GM19099 (cell line): ENCODE data around the gene CASS4.

Source experiments
- POLR2A ChIP-seq: IDR thresholded peaks from 3 replicates; pipeline ENCODE4 v1.6.1; 2011; ENCODE audit warnings: low read depth; ENCODE audit not compliant: insufficient read length; ENCODE audit errors: extremely low read depth

Gene CASS4

DNA sequence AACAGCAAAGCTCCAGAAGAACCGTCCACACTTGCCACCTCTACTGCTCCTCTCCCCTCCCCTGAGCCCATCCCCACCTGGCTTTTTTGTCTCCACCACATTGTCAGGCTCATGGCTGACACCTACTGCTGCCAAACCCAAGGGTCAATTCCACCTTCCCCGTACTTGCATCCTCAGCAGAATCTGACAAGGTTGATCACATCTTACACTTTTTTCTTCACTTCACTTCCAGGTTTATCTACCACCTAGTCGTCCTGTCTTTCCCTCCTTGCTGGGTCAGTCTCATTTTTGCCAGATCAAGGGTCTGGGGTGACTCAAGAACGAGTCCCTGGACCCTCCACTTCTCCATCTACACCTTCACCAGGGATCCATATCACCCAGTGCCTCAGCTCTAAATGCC, 23.2 kb upstream of the CASS4 start:
- TF ChIP-seq POLR2A, result no peak

DNA sequence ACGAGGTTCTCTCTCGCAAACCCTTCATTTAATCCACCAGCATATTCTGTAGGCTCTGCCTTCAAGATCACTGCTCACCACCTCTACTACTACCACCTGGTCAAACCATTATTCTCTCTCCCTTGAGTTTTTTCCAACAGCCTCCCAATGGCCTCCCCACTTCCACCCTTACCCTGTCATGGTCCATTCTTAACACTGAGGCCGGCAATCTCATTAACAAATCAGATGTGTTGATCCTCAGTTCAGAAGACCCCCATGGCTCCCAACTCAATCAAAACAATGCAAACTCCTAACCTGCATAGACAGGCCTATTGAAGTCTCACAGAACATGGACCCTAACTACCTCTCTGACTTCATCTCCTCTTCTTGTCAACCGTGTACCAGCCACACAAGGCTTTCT, 22.3 kb upstream of the CASS4 start:
- TF ChIP-seq POLR2A, result no peak

GRCh38 chr20:56391037-56391436, 21.0 kb upstream of the CASS4 start:
- peak; percentile 41 for TF ChIP-seq POLR2A

DNA sequence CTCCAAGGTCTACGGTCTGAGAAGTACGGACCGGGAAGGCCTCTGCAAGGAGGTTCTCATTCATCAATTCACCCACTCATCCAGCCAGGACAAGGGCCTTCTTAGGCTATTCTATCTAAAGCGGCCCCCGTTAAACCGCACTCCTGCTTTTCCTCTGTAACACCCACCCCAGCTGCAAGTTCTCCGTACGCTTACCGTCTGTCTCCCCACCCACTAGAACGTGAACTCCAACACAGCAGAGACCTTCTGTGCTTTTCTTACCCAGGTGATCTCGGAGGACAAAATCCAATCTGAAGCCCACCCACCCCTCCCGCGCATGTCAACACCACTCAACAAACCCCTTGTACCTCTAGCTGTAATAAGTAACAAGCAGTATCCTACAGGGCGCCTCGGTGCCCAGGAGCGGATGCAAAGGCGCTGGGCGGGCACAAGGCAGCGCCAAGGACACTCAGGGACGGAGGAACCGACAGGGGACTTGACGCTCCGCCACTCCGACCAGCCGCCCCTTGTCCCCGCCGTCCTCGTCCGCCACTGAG, 20.4 kb upstream of the CASS4 start:
- TF ChIP-seq POLR2A, result no peak

DNA sequence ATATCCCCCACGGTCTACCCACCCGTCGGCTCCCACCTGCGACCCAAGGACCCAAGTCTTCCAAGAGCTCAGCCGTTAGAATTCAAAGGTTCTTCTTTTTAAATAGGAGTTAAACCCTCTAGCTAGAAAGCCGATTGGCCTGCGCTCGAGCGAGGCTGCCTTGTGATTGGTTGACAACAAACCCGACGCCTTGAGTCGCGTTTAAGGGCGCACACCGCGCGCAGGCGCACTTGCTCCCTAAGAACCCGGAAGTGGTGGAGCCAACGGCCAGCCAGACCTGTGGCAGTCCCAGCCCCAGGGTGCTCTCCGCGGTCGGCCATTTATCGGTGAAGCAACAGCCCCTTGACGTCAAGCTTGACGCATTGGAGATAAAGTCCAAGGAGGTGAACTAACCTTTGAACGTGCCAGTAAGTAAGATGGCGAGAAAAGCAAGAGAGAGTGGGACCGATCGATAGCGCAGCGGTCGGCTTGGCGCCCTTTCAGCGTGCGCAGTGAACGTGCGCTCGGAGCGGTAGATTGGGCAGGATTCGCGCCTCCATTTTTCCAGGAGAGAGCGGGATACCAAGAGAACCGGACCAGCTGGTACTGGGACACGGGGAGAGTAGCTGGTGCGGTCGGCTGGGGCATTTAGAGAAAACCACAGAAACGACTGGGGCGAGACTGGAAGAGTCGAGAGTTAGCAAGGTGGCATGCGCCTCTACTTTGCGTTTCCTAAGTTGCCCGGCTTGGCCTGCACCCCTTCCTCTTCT, 19.8 kb upstream of the CASS4 start, which contains the start of the genes AURKA and CSTF1:
Gene AURKA, minus strand, starts transcription at position 84 of the 749 bp plus-strand sequence. CDS start 4,018 bp downstream, outside the sequence.
Gene CSTF1, plus strand, starts transcription at position 514 of the 749 bp plus-strand sequence. CDS start 2,908 bp downstream, outside the sequence.
- peak; percentile 58 for TF ChIP-seq POLR2A

- no peak for TF ChIP-seq POLR2A
Measured at GRCh38 chr20:56392881-56393482, 19.1 kb upstream of the CASS4 start.

DNA sequence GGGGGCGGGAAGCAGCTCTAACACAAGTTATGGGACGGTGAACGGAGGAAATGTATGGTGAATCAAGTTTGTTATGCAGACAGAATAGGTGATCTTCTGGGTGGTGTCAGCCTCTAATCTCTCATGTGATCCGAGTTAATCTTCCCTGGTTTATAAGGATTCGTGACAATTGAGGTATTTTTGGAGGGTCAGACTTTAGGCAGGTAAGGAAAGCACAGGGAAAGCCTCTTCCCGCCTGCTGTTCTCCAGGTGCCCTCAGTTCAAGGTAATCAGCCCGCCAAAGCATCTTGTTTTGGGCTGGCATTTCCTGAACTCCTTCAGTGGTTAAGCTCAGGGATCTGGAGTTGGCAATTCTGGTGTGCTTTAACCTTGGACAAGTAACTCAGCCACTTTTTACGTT, 18.4 kb upstream of the CASS4 start:
- TF ChIP-seq POLR2A, result no peak

DNA sequence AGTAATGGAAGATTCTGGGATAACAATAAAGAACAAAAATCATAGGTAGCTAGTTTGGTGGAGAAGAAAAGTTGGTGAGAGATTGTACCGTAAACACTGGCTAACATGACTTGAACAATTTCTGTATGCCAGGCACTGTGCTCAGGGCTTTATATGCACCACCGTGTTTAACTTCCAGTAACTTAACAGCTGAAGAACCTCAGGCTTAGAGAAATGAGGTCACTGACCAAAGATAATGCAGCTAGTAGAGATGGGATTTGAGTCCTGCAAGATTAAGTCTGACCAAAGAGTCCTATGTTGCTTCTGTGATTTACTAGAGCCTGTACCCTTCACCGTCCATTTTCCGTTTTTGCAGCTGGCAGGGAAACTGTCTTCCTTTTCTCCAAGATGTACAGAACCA, 16.9 kb upstream of the CASS4 start:
- TF ChIP-seq POLR2A, result no peak

DNA sequence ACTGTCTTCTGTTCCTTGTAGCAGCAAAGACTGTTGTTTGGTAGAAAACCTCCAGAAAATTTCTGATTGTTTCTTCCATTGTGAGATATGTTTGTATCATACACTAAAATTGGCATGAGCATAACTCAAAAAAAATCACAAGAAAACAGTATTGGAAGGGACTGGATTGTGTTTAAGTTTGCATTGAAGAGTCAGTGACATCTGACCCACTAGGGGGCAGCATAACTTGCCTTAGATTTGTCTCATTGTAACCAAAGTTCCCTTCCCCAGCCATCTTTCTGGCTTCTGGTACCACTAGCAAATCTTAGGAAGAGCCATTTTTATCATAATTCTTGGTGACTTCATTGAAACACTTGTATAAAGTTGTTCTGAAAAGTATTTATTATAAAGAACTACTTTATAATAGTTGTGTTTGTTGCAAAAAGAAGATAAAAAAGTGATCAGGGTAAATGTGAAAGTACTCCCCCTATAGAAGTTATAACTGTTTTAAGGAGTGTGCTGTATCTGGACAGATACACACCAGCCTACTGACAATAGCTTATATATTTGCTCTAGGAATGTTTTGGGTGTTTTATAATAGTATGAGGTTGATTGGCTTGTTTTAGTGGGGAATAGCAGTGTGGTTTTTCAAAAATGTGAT, 11.9 kb upstream of the CASS4 start:
- TF ChIP-seq POLR2A, result no peak

- TF ChIP-seq POLR2A, result no peak
Measured at GRCh38 chr20:56403465-56403864, 8.6 kb upstream of the CASS4 start.

DNA sequence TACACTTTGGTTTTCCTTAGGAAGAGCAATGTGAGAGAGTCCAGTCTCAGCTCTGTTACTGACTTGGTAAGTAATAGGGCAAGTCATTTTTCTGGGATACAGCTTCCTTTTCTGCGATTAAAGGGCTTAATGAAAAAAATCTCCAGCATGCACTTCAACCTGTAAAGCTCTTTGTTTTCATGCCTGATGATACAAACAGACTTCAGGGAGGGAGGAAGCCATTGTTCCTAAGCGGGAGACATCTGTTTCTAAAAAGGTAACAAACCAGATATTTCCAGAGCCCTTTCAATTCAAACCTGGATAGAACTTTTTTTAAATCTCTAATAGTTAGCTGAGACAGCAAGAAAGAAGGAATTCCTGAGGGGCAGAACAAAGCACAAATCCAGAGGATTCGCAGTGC, 5.2 kb upstream of the CASS4 start:
- TF ChIP-seq POLR2A, result no peak

DNA sequence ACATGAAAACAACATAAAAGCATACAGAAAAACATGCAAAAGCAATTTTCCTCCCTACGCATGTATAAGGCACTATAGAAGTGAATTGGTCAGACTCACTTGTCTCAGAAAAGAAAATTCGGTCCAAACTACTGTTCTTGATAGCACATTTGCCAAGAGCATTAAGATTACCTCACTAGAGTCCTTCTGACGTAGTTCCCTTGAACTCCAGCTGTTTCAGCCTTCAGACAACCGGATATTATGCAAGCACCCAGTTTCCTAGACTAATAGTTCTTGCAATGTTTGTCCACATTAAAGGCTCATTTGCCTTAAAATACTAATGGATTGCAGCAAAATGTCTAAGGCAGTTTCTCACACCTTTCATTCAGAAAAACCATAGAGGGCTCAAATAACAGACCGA, 2.5 kb upstream of the CASS4 start:
- TF ChIP-seq POLR2A, result no peak

GRCh38 chr20:56409956-56410355, 2.1 kb upstream of the CASS4 start:
- TF ChIP-seq POLR2A, result no peak

- no peak for TF ChIP-seq POLR2A
Measured at GRCh38 chr20:56412473-56412790, 372 bp downstream of the CASS4 start.

GRCh38 chr20:56412949-56413348, 889 bp downstream of the CASS4 start:
- no peak for TF ChIP-seq POLR2A

DNA sequence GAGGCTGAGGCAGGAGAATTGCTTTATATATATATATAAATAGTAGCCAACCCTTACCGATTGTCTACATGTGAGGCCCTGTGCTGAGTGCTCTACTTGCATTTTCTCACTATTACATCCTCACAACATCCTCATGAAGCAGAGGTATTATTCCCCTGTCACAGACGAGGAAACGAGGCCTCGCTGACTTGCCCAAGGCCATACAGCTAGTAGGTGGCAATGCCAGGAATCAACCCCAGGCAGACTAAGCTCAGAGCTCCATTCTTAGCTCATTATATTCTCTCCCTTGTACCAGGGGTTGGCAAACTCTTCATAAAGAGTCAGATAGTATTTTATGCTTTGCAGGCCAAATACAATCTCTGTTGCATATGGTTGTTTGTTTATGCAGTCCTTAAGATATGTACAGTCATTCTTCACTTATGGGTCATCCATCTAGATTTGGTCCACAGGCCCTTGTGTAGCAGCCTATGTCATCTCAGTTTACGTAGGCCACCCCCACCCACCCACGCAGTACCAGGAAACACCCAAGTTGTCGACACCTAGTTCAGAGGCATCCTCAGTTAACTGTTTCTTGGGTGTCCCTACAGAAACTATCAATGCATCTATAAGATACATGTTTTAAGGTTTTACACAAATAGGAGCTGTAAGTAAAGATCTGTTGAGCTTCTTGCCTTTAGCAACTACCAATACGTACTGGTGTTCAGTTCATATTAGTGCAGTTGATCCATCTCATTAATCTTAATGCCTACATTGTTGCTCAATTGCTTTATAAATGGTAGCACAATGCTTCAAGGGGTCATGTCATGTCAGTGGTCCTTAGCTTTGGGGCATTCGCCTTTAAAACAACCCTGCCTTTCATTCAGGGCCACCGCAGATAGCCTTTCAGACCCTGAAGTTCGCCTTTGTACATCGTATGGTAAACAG, 3.0 kb downstream of the CASS4 start:
- TF ChIP-seq POLR2A, result no peak

DNA sequence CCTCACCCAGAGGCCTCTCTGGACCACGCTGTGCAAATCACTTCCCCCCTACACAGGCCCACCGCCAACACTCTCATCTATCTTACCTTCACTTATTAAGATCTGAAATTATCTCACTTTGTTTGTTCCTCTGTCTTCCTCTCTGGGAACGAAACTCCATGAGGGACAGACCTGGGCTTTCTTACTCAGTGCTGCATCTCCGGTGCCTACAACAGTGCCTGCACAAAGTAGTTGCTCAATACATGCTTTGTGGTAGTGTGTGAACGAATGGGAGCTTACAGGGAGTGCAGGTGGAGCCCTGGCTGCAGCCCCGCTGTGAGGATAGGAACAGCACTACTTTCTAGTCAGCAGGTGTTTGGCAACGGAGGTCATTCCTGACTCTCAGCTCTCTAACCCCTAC, 5.3 kb downstream of the CASS4 start:
- no peak for TF ChIP-seq POLR2A
